BJ (cell line): ENCODE data around the gene SLC9A3. TPM values are rescaled to one million over a fixed set of nuclear protein-coding genes. Genes with fewer than 3 reads are reported as not detected.

Experiments
- CTCF ChIA-PET: fragments of 350-600 bp; formaldehyde crosslinking; extraction: SDS; loops from one replicate; lab custom pipeline; 2021; ENCODE audit warnings: antibody characterized with exemption, inconsistent platforms; lab: Yijun Ruan, JAX
- POLR2A ChIA-PET: fragments of 300-600 bp; sonication (Branson Sonifier 250); formaldehyde crosslinking; extraction: SDS; loops from one replicate; lab custom pipeline; 2021; ENCODE audit warnings: antibody characterized with exemption; lab: Charles Lee
- DNase-seq: peaks from one replicate; pipeline ENCODE4 v3.0.0-alpha.2; 2011; ENCODE audit warnings: low read depth
- H3K27me3 ChIP-seq: 2 replicates; pipeline ENCODE4 v1.6.0; 2011; ENCODE audit warnings: low read length; ENCODE audit not compliant: control insufficient read depth, insufficient read depth
- H3K36me3 ChIP-seq: 2 replicates; pipeline ENCODE4 v1.5.1; 2011; ENCODE audit warnings: low read length; ENCODE audit not compliant: control insufficient read depth, insufficient read depth
- H3K4me3 ChIP-seq: 2 replicates; pipeline ENCODE4 v1.5.1; 2011; ENCODE audit warnings: low read depth, mild to moderate bottlenecking, control low read depth, low read length
- CTCF ChIP-seq: IDR thresholded peaks from 2 replicates; pipeline ENCODE4 v1.5.1; 2011; ENCODE audit warnings: low read depth, mild to moderate bottlenecking, control low read depth, inconsistent platforms, low read length, moderate library complexity; ENCODE audit not compliant: insufficient read depth
- polyA minus RNA-seq: library from RNA; depleted of rRNA, polyadenylated mRNA; stranded (reverse); fragments of >200 nt; gene quantifications from 2 replicates; pipeline ENCODE4 v1.2.3, GENCODE V29; 2011; rRNA and poly(A)+ RNA removed
- polyA plus RNA-seq: library from polyadenylated mRNA; depleted of rRNA; stranded (reverse); fragments of >200 nt; gene quantifications from 2 replicates; pipeline ENCODE4 v1.2.3, GENCODE V29; 2011; rRNA removed

The SLC9A3 gene
- polyA plus RNA-seq (0.98 and 1.2 TPM in 2 replicates), polyA minus RNA-seq (0.09 and 0.10 TPM in 2 replicates)

- no peak within 1 kb of the TSS for H3K4me3 ChIP-seq
- ChIA-PET POLR2A (no interaction called here), CTCF (no interaction called here)
- DNase-seq = no peak
- H3K27me3 ChIP-seq = peaks cover 44% of the 10 kb centered on the region
- TF ChIP-seq CTCF = no peak
- no peaks in the 10 kb centered on the region for H3K36me3 ChIP-seq
Measured at GRCh38 chr5:524234-524972, at the start of gene SLC9A3. TSS of gene SLC9A3 (minus strand) at chr5:524449.

GRCh38 chr5:573976-574375, 49.7 kb upstream of the SLC9A3 start:
- no peak for TF ChIP-seq CTCF
- DNase-seq = no peak
- no peak overlapping the region for H3K4me3 ChIP-seq
- ChIA-PET CTCF (no interaction called here), POLR2A (no interaction called here)
- H3K27me3 ChIP-seq = peaks cover 17% of the 10 kb centered on the region
- no peaks in the 10 kb centered on the region for H3K36me3 ChIP-seq

GRCh38 chr5:573206-573605, 49.0 kb upstream of the SLC9A3 start:
- POLR2A ChIA-PET = no interaction called here
- CTCF ChIA-PET = no interaction called here
- peaks cover 16% of the 10 kb centered on the region for H3K27me3 ChIP-seq

GRCh38 chr5:572398-573019, 48.3 kb upstream of the SLC9A3 start:
- H3K27me3 ChIP-seq = peaks cover 20% of the 10 kb centered on the region
- no peaks in the 10 kb centered on the region for H3K36me3 ChIP-seq
- no peak for TF ChIP-seq CTCF
- DNase-seq = no peak
- POLR2A ChIA-PET = no interaction called here
- no peak overlapping the region for H3K4me3 ChIP-seq
- CTCF ChIA-PET = no interaction called here

More at GRCh38 chr5:573206-573605, 49.0 kb upstream of the SLC9A3 start:
- TF ChIP-seq CTCF = no peak
- no peaks in the 10 kb centered on the region for H3K36me3 ChIP-seq
- H3K4me3 ChIP-seq = no peak overlapping the region
- DNase-seq = no peak

- ChIA-PET CTCF (no interaction called here), POLR2A (no interaction called here)
- H3K27me3 ChIP-seq = peaks cover 25% of the 10 kb centered on the region
- no peak for TF ChIP-seq CTCF
- H3K4me3 ChIP-seq = no peak overlapping the region
- DNase-seq = no peak
- no peaks in the 10 kb centered on the region for H3K36me3 ChIP-seq
Measured at GRCh38 chr5:571791-572190, 47.5 kb upstream of the SLC9A3 start.
